GM23338 (cell line): ENCODE data around the gene ETV6. TPM values are rescaled to one million over a fixed set of nuclear protein-coding genes. Genes with fewer than 3 reads are reported as not detected.

ENCODE experiments used
- ATAC-seq: fragments of 200-7000 bp; cut with Tn5 transposase; 3 replicates; pipeline ENCODE4 v1.9.1; 2020
- DNase-seq: peaks from one replicate; pipeline ENCODE4 v3.0.0-alpha.2; 2015; ENCODE audit warnings: low spot score
- H2AFZ ChIP-seq: fragments of 200-600 bp; sonication (generic); 2 replicates; pipeline ENCODE4 v1.8.0; 2016; ENCODE audit warnings: antibody characterized with exemption, mild to moderate bottlenecking, moderate library complexity
- H3F3A ChIP-seq: fragments of 200-600 bp; sonication (generic); replicated peaks from 2 replicates; pipeline ENCODE4 v1.8.0; 2017; ENCODE audit warnings: antibody characterized with exemption, mixed run types, low read depth
- H3K27ac ChIP-seq: fragments of 200-600 bp; sonication (generic); 2 replicates; pipeline ENCODE4 v1.6.1; 2016; ENCODE audit warnings: low read depth
- H3K27me3 ChIP-seq: fragments of 200-600 bp; sonication (generic); 2 replicates; pipeline ENCODE4 v1.8.0; 2016; ENCODE audit warnings: mild to moderate bottlenecking, mixed run types, moderate library complexity; ENCODE audit not compliant: insufficient read depth
- H3K36me3 ChIP-seq: fragments of 200-600 bp; sonication (generic); 2 replicates; pipeline ENCODE4 v1.8.0; 2016; ENCODE audit warnings: mild to moderate bottlenecking; ENCODE audit not compliant: insufficient read depth
- H3K4me1 ChIP-seq: fragments of 200-600 bp; sonication (generic); 2 replicates; pipeline ENCODE4 v1.8.0; 2016; ENCODE audit warnings: mild to moderate bottlenecking, moderate library complexity; ENCODE audit not compliant: insufficient read depth
- H3K4me2 ChIP-seq: fragments of 200-600 bp; sonication (generic); 2 replicates; pipeline ENCODE4 v1.7.1; 2017; ENCODE audit warnings: mixed run types
- H3K4me3 ChIP-seq: fragments of 200-600 bp; sonication (generic); 2 replicates; pipeline ENCODE4 v1.6.1; 2016; ENCODE audit warnings: mixed run types
- H3K79me2 ChIP-seq: fragments of 200-600 bp; sonication (generic); replicated peaks from 2 replicates; pipeline ENCODE4 v1.8.0; 2017; ENCODE audit warnings: mild to moderate bottlenecking; ENCODE audit not compliant: insufficient read depth
- H3K9me2 ChIP-seq: fragments of 200-600 bp; sonication (generic); 2 replicates; pipeline ENCODE4 v1.8.0; 2017; ENCODE audit not compliant: insufficient read depth
- H4K20me1 ChIP-seq: fragments of 200-600 bp; sonication (generic); replicated peaks from 2 replicates; pipeline ENCODE4 v1.8.0; 2017; ENCODE audit warnings: mild to moderate bottlenecking; ENCODE audit not compliant: insufficient read depth
- H3K27ac Mint-ChIP-seq: 2 replicates; pipeline ENCODE4 v1.8.0; 2020; ENCODE audit warnings: inconsistent platforms, mild to moderate bottlenecking, moderate library complexity, mixed read lengths
- H3K27me3 Mint-ChIP-seq: 3 replicates; pipeline ENCODE4 v1.8.0; 2022; ENCODE audit warnings: low read depth, mild to moderate bottlenecking, moderate library complexity, mixed read lengths, inconsistent platforms; ENCODE audit not compliant: insufficient read depth, poor library complexity
- H3K36me3 Mint-ChIP-seq: 3 replicates; pipeline ENCODE4 v1.8.0; 2021; ENCODE audit warnings: low read depth, mild to moderate bottlenecking, inconsistent platforms, moderate library complexity, mixed read lengths
- H3K4me1 Mint-ChIP-seq: 3 replicates; pipeline ENCODE4 v1.8.0; 2020; ENCODE audit warnings: mild to moderate bottlenecking, inconsistent platforms, mixed read lengths
- H3K4me3 Mint-ChIP-seq: 3 replicates; pipeline ENCODE4 v1.8.0; 2021; ENCODE audit warnings: moderate library complexity, mild to moderate bottlenecking, inconsistent platforms, mixed read lengths
- H3K9me3 Mint-ChIP-seq: 3 replicates; pipeline ENCODE4 v1.8.0; 2020; ENCODE audit warnings: moderate library complexity, mild to moderate bottlenecking, inconsistent platforms, mixed read lengths
- EZH2phosphoT487 ChIP-seq: fragments of 200-600 bp; sonication (generic); IDR thresholded peaks from one replicate; pipeline ENCODE4 v1.8.1; 2018; ENCODE audit warnings: antibody characterized with exemption; ENCODE audit not compliant: unreplicated experiment
- JUNB ChIP-seq: IDR thresholded peaks from one replicate; pipeline ENCODE4 v1.6.1; 2016; ENCODE audit warnings: antibody characterized with exemption; ENCODE audit not compliant: unreplicated experiment
- POLR2AphosphoS5 ChIP-seq: IDR thresholded peaks from 2 replicates; pipeline ENCODE4 v1.6.1; 2016; ENCODE audit warnings: antibody characterized with exemption, low read depth
- STAT1 ChIP-seq: IDR thresholded peaks from one replicate; pipeline ENCODE4 v1.6.1; 2016; ENCODE audit warnings: antibody characterized with exemption; ENCODE audit not compliant: unreplicated experiment
- ZNF114 ChIP-seq: fragments of 250-450 bp; sonication (Bioruptor Pico); IDR thresholded peaks from 2 replicates; pipeline ENCODE4 v1.5.0; 2020; ENCODE audit warnings: mild to moderate bottlenecking, moderate library complexity
- ZNF331 ChIP-seq: fragments of 250-450 bp; sonication (Bioruptor Pico); IDR thresholded peaks from 2 replicates; pipeline ENCODE4 v1.5.0; 2020; ENCODE audit warnings: low read depth, mild to moderate bottlenecking, moderate library complexity
- polyA plus RNA-seq: library from polyadenylated mRNA; unstranded; fragments of >200 nt; fragmentation: Nextera tagmentation; extraction: Ambion mirVana; gene quantifications from 2 replicates; pipeline ENCODE4 v1.2.1, GENCODE V29; 2016
- total RNA-seq: library from RNA; depleted of rRNA; stranded (reverse); fragments of >200 nt; shearing (Covaris generic); gene quantifications from 2 replicates; pipeline ENCODE4 v1.2.3, GENCODE V29; 2014
- TF ChIP-seq, protein P1 (sequence below): fragments of 250-450 bp; sonication (Bioruptor Pico); IDR thresholded peaks from 2 replicates; pipeline ENCODE4 v1.5.0; 2020; ENCODE audit warnings: mild to moderate bottlenecking, moderate library complexity
- TF ChIP-seq, protein P2 (sequence below): IDR thresholded peaks from 2 replicates; pipeline ENCODE4 v1.6.1; 2016; ENCODE audit warnings: antibody characterized with exemption

ETV6 gene
- total and polyA plus RNA-seq, 2 experiments from 2014 or later = 7.5 to 15.1 TPM

DNA sequence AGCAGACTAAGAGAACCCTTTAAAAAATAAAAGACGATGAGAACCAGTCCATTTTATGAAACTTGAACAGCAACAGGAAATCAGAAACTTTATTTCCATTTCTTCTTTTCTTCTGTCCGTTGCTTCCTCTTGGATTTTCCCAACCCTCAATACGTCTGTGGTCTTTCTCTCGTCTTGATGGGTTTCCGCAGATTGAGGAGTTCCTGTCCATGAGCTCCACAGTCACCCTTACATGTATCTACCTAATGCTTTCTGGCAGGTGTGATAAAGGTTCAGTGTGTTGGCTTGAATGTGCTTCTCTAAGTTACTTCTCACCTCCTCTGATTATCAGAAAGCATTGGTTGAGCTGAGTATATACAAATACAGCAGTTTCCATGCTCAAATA lies 110.0 kb downstream of the ETV6 start (continued):
- TF ChIP-seq, protein P1, sequence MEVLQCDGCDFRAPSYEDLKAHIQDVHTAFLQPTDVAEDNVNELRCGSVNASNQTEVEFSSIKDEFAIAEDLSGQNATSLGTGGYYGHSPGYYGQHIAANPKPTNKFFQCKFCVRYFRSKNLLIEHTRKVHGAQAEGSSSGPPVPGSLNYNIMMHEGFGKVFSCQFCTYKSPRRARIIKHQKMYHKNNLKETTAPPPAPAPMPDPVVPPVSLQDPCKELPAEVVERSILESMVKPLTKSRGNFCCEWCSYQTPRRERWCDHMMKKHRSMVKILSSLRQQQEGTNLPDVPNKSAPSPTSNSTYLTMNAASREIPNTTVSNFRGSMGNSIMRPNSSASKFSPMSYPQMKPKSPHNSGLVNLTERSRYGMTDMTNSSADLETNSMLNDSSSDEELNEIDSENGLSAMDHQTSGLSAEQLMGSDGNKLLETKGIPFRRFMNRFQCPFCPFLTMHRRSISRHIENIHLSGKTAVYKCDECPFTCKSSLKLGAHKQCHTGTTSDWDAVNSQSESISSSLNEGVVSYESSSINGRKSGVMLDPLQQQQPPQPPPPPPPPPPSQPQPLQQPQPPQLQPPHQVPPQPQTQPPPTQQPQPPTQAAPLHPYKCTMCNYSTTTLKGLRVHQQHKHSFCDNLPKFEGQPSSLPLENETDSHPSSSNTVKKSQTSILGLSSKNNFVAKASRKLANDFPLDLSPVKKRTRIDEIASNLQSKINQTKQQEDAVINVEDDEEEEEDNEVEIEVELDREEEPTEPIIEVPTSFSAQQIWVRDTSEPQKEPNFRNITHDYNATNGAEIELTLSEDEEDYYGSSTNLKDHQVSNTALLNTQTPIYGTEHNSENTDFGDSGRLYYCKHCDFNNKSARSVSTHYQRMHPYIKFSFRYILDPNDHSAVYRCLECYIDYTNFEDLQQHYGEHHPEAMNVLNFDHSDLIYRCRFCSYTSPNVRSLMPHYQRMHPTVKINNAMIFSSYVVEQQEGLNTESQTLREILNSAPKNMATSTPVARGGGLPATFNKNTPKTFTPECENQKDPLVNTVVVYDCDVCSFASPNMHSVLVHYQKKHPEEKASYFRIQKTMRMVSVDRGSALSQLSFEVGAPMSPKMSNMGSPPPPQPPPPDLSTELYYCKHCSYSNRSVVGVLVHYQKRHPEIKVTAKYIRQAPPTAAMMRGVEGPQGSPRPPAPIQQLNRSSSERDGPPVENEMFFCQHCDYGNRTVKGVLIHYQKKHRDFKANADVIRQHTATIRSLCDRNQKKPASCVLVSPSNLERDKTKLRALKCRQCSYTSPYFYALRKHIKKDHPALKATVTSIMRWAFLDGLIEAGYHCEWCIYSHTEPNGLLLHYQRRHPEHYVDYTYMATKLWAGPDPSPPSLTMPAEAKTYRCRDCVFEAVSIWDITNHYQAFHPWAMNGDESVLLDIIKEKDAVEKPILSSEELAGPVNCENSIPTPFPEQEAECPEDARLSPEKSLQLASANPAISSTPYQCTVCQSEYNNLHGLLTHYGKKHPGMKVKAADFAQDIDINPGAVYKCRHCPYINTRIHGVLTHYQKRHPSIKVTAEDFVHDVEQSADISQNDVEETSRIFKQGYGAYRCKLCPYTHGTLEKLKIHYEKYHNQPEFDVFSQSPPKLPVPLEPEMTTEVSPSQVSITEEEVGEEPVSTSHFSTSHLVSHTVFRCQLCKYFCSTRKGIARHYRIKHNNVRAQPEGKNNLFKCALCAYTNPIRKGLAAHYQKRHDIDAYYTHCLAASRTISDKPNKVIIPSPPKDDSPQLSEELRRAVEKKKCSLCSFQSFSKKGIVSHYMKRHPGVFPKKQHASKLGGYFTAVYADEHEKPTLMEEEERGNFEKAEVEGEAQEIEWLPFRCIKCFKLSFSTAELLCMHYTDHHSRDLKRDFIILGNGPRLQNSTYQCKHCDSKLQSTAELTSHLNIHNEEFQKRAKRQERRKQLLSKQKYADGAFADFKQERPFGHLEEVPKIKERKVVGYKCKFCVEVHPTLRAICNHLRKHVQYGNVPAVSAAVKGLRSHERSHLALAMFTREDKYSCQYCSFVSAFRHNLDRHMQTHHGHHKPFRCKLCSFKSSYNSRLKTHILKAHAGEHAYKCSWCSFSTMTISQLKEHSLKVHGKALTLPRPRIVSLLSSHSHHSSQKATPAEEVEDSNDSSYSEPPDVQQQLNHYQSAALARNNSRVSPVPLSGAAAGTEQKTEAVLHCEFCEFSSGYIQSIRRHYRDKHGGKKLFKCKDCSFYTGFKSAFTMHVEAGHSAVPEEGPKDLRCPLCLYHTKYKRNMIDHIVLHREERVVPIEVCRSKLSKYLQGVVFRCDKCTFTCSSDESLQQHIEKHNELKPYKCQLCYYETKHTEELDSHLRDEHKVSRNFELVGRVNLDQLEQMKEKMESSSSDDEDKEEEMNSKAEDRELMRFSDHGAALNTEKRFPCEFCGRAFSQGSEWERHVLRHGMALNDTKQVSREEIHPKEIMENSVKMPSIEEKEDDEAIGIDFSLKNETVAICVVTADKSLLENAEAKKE (CRISPR knock-in tag) = no peak
- no peak for TF ChIP-seq ZNF114 (CRISPR knock-in tag)
- no peak for TF ChIP-seq POLR2AphosphoS5

DNA sequence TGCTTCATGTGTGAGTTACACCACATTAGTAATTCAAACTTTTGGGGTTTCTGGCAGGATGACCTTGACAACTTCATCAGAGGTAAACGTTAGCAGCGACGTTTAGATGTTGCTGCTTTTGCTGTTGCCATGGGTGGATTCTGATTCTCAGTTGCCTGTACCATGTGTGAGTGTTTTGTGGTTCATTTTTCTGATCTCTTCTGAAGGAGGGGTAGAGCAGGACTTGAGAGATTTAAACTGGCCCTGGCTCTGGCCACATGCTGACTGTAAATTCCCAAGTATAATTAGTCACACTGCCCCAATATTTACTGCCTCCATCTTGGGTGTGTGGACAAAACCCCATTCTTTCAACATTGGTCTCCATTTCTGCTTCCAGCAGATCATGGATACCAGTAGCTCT lies 110.4 kb downstream of the ETV6 start:
- no peaks in the 10 kb centered on the region for H3F3A ChIP-seq
- H3K27me3 ChIP-seq = no peaks in the 10 kb centered on the region
- H3K4me1 Mint-ChIP-seq = peaks cover 40% of the 10 kb centered on the region
- H3K79me2 ChIP-seq = no peaks in the 10 kb centered on the region; the same call in 1 of the 2 replicates
- H3K4me3 ChIP-seq = no peak overlapping the region
- H4K20me1 ChIP-seq = no peaks in the 10 kb centered on the region
- H3K4me1 ChIP-seq = peaks cover 25% of the 10 kb centered on the region
- H3K4me2 ChIP-seq = no peak overlapping the region
- H3K36me3 Mint-ChIP-seq = no peaks in the 10 kb centered on the region
- H3K9me3 Mint-ChIP-seq = no peaks in the 10 kb centered on the region
- peaks cover 5% of the 10 kb centered on the region for H3K27me3 Mint-ChIP-seq
- H3K27ac ChIP-seq = no peak overlapping the region
- DNase-seq (no peak), ATAC-seq (no peak)
- no peak overlapping the region for H3K27ac Mint-ChIP-seq
- H3K9me2 ChIP-seq = peaks cover 9% of the 10 kb centered on the region; the same call in 1 of the 2 replicates
- no peaks in the 10 kb centered on the region for H3K36me3 ChIP-seq
- H3K4me3 Mint-ChIP-seq = no peak overlapping the region
- H2AFZ ChIP-seq = no peak overlapping the region
- TF ChIP-seq STAT1 (no peak), ZNF331 (no peak), JUNB (no peak), EZH2phosphoT487 (no peak), POLR2AphosphoS5 (no peak)
- TF ChIP-seq, protein P2, sequence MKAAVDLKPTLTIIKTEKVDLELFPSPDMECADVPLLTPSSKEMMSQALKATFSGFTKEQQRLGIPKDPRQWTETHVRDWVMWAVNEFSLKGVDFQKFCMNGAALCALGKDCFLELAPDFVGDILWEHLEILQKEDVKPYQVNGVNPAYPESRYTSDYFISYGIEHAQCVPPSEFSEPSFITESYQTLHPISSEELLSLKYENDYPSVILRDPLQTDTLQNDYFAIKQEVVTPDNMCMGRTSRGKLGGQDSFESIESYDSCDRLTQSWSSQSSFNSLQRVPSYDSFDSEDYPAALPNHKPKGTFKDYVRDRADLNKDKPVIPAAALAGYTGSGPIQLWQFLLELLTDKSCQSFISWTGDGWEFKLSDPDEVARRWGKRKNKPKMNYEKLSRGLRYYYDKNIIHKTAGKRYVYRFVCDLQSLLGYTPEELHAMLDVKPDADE = no peak
- TF ChIP-seq, protein P1 (CRISPR knock-in tag) = no peak
